Measurements from ENCODE around the gene NTRK2.

The NTRK2 gene

GRCh38 chr9:84697042-84697441, 27.5 kb downstream of the NTRK2 start:
- Mint-ChIP-seq H3K9me3 (no peaks in the 10 kb centered on the region), H3K4me1 (no peaks in the 10 kb centered on the region), H3K27ac (ENCODE audit: low read depth) (no peak overlapping the region), H3K4me3 (no peak overlapping the region), H3K27me3 (peaks cover 32% of the 10 kb centered on the region), H3K36me3 (ENCODE audit: insufficient read depth) (no peaks in the 10 kb centered on the region)
- no peak for DNase-seq (ENCODE audit: low spot score in 2 of 2)
- ATAC-seq (replicated peaks; ENCODE audit: extremely low read depth, poor library complexity, severe bottlenecking): no peak

DNA sequence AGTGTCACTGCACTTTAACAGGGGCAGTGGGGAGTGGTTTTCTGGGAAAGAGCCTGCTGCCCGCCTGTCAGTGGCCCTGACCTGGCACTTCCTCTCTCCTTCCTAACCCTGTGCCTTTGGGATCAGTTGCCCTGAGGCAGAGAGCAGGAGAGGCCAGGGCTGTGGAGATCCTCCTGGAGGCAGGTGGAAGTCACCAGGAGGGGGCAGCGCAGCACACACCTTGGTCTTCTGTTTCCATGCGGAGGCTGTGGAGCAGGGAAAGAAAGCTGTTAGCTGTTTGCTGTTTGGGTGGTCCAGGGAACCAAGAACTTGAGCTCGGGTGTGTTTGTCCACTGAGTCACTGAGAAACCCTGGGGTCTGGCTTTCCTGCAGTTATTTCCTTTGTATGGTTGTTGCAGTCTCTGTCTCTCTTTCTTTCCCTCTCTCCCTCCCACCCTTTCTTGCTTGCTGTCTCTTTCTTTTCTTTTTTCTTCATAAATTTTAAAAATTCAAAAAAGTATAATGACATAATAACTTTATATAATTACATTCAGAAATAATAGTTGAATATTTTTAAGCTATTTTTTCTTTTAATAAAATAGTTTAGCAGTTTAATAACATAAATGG, 28.1 kb downstream of the NTRK2 start:
- ATAC-seq (replicated peaks; ENCODE audit: extremely low read depth, poor library complexity, severe bottlenecking) (no peak), DNase-seq (ENCODE audit: low spot score in 2 of 2) (no peak)
- Mint-ChIP-seq H3K4me1 (no peaks in the 10 kb centered on the region), H3K27me3 (peaks cover 37% of the 10 kb centered on the region), H3K36me3 (ENCODE audit: insufficient read depth) (no peaks in the 10 kb centered on the region), H3K27ac (ENCODE audit: low read depth) (no peak overlapping the region), H3K4me3 (no peak overlapping the region), H3K9me3 (no peaks in the 10 kb centered on the region)

GRCh38 chr9:84698323-84698722, 28.8 kb downstream of the NTRK2 start:
- no peaks in the 10 kb centered on the region for H3K36me3 Mint-ChIP-seq (ENCODE audit: insufficient read depth)
- H3K4me3 Mint-ChIP-seq: no peak overlapping the region
- no peak overlapping the region for H3K27ac Mint-ChIP-seq (ENCODE audit: low read depth)
- H3K9me3 Mint-ChIP-seq: no peaks in the 10 kb centered on the region
- H3K4me1 Mint-ChIP-seq: no peaks in the 10 kb centered on the region
- DNase-seq (ENCODE audit: low spot score in 2 of 2) (no peak), ATAC-seq (replicated peaks; ENCODE audit: extremely low read depth, poor library complexity, severe bottlenecking) (no peak)
- peaks cover 37% of the 10 kb centered on the region for H3K27me3 Mint-ChIP-seq

GRCh38 chr9:84699984-84700383, 30.5 kb downstream of the NTRK2 start:
- ATAC-seq (replicated peaks; ENCODE audit: extremely low read depth, poor library complexity, severe bottlenecking) (no peak), DNase-seq (ENCODE audit: low spot score in 2 of 2) (no peak)
- no peaks in the 10 kb centered on the region for H3K9me3 Mint-ChIP-seq
- peaks cover 32% of the 10 kb centered on the region for H3K27me3 Mint-ChIP-seq
- no peak overlapping the region for H3K27ac Mint-ChIP-seq (ENCODE audit: low read depth)
- H3K4me3 Mint-ChIP-seq: no peak overlapping the region
- no peaks in the 10 kb centered on the region for H3K4me1 Mint-ChIP-seq
- no peaks in the 10 kb centered on the region for H3K36me3 Mint-ChIP-seq (ENCODE audit: insufficient read depth)

DNA sequence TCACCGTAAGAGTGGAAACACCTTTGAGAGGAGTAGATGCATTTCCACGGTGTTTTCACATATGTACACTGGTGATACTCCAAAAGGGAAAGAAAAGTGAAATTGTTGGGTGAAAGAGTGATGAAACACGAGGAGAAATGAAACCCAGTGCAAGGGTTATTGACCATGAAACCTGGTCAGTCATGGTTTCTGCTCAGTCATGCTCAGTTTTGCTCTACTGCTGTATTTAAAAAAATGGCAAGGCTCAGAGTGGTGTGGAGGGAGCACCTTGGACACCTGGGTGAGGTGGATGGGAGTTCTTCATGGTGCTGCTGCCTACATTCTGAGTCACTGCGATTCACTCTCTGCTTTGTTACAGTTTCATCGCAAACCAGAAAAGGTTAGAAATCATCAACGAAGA, 32.3 kb downstream of the NTRK2 start:
- Mint-ChIP-seq H3K9me3 (no peaks in the 10 kb centered on the region), H3K36me3 (ENCODE audit: insufficient read depth) (no peaks in the 10 kb centered on the region), H3K27ac (ENCODE audit: low read depth) (no peak overlapping the region), H3K4me1 (no peaks in the 10 kb centered on the region), H3K4me3 (no peak overlapping the region), H3K27me3 (peaks cover 27% of the 10 kb centered on the region)
- ATAC-seq (replicated peaks; ENCODE audit: extremely low read depth, poor library complexity, severe bottlenecking): no peak
- no peak for DNase-seq (ENCODE audit: low spot score in 2 of 2)

GRCh38 chr9:84702471-84702870, 32.9 kb downstream of the NTRK2 start:
- DNase-seq (ENCODE audit: low spot score in 2 of 2) (no peak), ATAC-seq (replicated peaks; ENCODE audit: extremely low read depth, poor library complexity, severe bottlenecking) (no peak)
- Mint-ChIP-seq H3K36me3 (ENCODE audit: insufficient read depth) (no peaks in the 10 kb centered on the region), H3K27ac (ENCODE audit: low read depth) (no peak overlapping the region), H3K27me3 (peaks cover 27% of the 10 kb centered on the region), H3K4me1 (no peaks in the 10 kb centered on the region), H3K9me3 (no peaks in the 10 kb centered on the region), H3K4me3 (no peak overlapping the region)

- H3K9me3 Mint-ChIP-seq: no peaks in the 10 kb centered on the region
- H3K4me3 Mint-ChIP-seq: no peak overlapping the region
- peaks cover 27% of the 10 kb centered on the region for H3K27me3 Mint-ChIP-seq
- DNase-seq (ENCODE audit: low spot score in 2 of 2): no peak
- no peaks in the 10 kb centered on the region for H3K4me1 Mint-ChIP-seq
- ATAC-seq (replicated peaks; ENCODE audit: extremely low read depth, poor library complexity, severe bottlenecking): no peak
- H3K27ac Mint-ChIP-seq (ENCODE audit: low read depth): no peak overlapping the region
- H3K36me3 Mint-ChIP-seq (ENCODE audit: insufficient read depth): no peaks in the 10 kb centered on the region
Measured at GRCh38 chr9:84703793-84704192, 34.3 kb downstream of the NTRK2 start.

DNA sequence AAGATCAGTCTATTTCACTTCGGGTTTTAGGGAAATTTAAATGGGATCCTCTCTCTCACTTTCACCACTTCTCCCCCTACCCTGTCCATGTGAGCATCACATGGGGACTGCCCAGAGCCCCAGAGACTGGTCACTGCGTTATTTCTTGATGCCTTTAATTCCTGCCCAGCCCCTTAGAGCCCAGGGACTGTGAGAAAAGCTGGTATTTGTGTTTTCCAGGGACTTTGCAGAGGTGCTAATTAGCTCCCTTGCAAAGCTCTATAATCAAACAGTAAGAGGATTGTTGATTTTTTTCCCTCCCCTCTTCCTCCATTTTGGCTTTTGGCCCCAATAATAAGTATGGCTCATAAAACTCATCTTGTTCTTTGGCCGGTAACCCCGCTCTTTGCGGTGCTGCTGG, 35.6 kb downstream of the NTRK2 start:
- Mint-ChIP-seq H3K4me1 (no peaks in the 10 kb centered on the region), H3K36me3 (ENCODE audit: insufficient read depth) (no peaks in the 10 kb centered on the region), H3K4me3 (no peak overlapping the region), H3K27ac (ENCODE audit: low read depth) (no peak overlapping the region), H3K9me3 (no peaks in the 10 kb centered on the region), H3K27me3 (peaks cover 16% of the 10 kb centered on the region)
- ATAC-seq (replicated peaks; ENCODE audit: extremely low read depth, poor library complexity, severe bottlenecking) (no peak), DNase-seq (ENCODE audit: low spot score in 2 of 2) (no peak)

DNA sequence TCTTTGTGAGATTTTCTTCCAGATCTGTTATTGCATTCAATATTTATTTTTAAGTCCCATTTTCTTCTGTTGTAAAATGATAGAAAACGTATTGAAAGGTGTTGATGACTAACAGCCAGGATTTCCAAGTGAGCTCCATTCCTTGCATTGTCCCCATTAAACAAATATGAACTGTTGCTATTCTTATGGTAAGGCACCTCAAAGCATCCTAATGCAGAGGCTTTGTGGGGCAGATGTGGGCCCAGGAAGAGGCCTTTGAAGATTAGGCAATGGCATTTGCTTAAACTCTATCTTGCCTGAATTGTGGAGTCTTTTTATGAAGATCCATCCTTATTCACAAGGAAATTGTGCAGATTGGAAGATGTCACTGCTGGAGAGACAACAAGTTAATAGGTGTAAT, 38.9 kb downstream of the NTRK2 start:
- no peaks in the 10 kb centered on the region for H3K27me3 Mint-ChIP-seq
- H3K4me3 Mint-ChIP-seq: no peak overlapping the region
- H3K36me3 Mint-ChIP-seq (ENCODE audit: insufficient read depth): no peaks in the 10 kb centered on the region
- H3K27ac Mint-ChIP-seq (ENCODE audit: low read depth): no peak overlapping the region
- no peak for ATAC-seq (replicated peaks; ENCODE audit: extremely low read depth, poor library complexity, severe bottlenecking)
- no peaks in the 10 kb centered on the region for H3K4me1 Mint-ChIP-seq
- DNase-seq (ENCODE audit: low spot score in 2 of 2): no peak
- no peaks in the 10 kb centered on the region for H3K9me3 Mint-ChIP-seq

DNA sequence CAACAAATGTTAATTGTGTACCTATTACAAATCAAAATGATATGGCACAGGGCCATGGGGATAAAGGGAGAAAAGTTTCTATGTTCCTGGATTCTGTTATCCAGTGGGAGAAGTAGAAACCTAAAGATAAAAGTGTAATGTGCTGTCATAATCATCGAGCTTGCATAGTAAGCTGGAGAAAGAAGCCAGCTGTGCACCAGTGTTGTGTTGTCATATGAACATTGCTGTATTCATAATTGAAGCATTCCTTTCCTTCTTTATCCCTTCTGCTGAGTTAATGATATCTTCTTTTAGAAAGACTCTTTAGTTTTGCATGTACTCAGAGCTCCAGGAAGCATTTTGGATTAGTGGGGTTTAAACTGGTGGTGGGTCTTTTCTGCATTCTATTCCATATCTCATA, 39.5 kb downstream of the NTRK2 start:
- peaks cover 6% of the 10 kb centered on the region for H3K27me3 Mint-ChIP-seq
- no peak overlapping the region for H3K4me3 Mint-ChIP-seq
- H3K27ac Mint-ChIP-seq (ENCODE audit: low read depth): no peak overlapping the region
- H3K36me3 Mint-ChIP-seq (ENCODE audit: insufficient read depth): peaks cover 1% of the 10 kb centered on the region
- H3K9me3 Mint-ChIP-seq: no peaks in the 10 kb centered on the region
- ATAC-seq (replicated peaks; ENCODE audit: extremely low read depth, poor library complexity, severe bottlenecking) (no peak), DNase-seq (ENCODE audit: low spot score in 2 of 2) (no peak)
- no peaks in the 10 kb centered on the region for H3K4me1 Mint-ChIP-seq

DNA sequence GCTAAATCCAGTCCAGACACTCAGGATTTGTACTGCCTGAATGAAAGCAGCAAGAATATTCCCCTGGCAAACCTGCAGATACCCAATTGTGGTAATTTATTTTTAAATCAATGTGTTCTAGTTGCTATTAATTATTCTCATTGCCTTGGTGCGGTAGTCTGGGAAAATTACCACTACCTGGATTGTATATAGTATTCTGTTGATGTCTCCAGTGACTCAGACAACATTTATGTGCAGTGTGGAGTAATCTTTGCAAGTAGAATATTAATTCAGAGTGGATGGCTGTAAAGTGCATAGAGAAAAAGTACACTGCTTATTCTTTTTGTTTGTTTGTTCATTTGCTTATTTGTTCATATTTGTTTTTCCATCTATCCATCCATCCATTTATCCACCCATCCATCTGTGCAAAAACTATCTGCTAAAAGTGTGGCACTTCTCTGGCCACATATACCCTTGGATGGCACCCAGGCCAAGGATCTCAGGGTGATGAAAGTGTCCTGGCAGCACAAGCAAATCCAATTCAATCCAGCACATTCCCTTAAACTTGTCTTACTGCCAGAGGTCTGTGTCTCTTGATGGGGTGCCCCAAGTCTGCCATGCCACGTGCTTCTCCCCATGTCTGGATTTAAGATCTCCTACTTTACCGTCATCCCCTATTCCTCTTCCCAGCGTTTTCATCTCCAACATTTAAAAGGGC, 41.3 kb downstream of the NTRK2 start:
- no peak overlapping the region for H3K4me3 Mint-ChIP-seq
- no peak for ATAC-seq (replicated peaks; ENCODE audit: extremely low read depth, poor library complexity, severe bottlenecking)
- no peaks in the 10 kb centered on the region for H3K9me3 Mint-ChIP-seq
- H3K27ac Mint-ChIP-seq (ENCODE audit: low read depth): no peak overlapping the region
- peaks cover 12% of the 10 kb centered on the region for H3K27me3 Mint-ChIP-seq
- H3K4me1 Mint-ChIP-seq: no peaks in the 10 kb centered on the region
- no peak for DNase-seq (ENCODE audit: low spot score in 2 of 2)
- peaks cover 1% of the 10 kb centered on the region for H3K36me3 Mint-ChIP-seq (ENCODE audit: insufficient read depth)

- ATAC-seq (replicated peaks; ENCODE audit: extremely low read depth, poor library complexity, severe bottlenecking) (no peak), DNase-seq (ENCODE audit: low spot score in 2 of 2) (no peak)
- peaks cover 13% of the 10 kb centered on the region for H3K27me3 Mint-ChIP-seq
- H3K27ac Mint-ChIP-seq (ENCODE audit: low read depth): no peak overlapping the region
- no peaks in the 10 kb centered on the region for H3K4me1 Mint-ChIP-seq
- no peak overlapping the region for H3K4me3 Mint-ChIP-seq
- peaks cover 1% of the 10 kb centered on the region for H3K36me3 Mint-ChIP-seq (ENCODE audit: insufficient read depth)
- H3K9me3 Mint-ChIP-seq: no peaks in the 10 kb centered on the region
Measured at GRCh38 chr9:84711398-84711777, 41.9 kb downstream of the NTRK2 start.

DNA sequence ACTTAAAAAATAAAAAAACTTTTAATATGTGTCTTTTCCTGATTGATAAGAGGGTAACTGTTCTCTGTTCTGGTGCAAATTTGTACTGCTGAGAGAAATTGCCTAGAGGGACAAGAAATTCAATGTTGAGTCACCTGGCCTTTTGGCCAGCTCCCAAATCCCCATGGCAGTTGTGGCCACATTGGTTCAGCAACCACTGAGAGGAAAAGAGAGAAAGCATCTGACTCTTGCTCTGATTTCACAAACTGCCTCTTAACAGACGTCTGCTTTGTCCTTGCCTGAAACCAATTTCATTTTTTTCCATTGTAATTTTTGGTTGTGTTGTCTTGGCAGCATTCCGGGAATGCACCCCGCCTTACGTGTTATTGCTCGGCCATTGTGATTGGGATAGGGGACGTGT, 42.4 kb downstream of the NTRK2 start:
- DNase-seq (ENCODE audit: low spot score in 2 of 2) (no peak), ATAC-seq (replicated peaks; ENCODE audit: extremely low read depth, poor library complexity, severe bottlenecking) (no peak)
- peaks cover 1% of the 10 kb centered on the region for H3K36me3 Mint-ChIP-seq (ENCODE audit: insufficient read depth)
- no peak overlapping the region for H3K27ac Mint-ChIP-seq (ENCODE audit: low read depth)
- no peaks in the 10 kb centered on the region for H3K4me1 Mint-ChIP-seq
- H3K9me3 Mint-ChIP-seq: no peaks in the 10 kb centered on the region
- H3K27me3 Mint-ChIP-seq: peaks cover 18% of the 10 kb centered on the region
- no peak overlapping the region for H3K4me3 Mint-ChIP-seq

Measured in central memory CD8-positive, alpha-beta T cell (primary cell).